ENCODE measurements around the gene PCAT6. TPM values are rescaled to one million over a fixed set of nuclear protein-coding genes. Genes with fewer than 3 reads are reported as not detected.

The PCAT6 gene
- total RNA-seq, 1 donor from 2014 or later, result 0.67 TPM

GRCh38 chr1:202858789-202859414 lies 48.1 kb downstream of the PCAT6 start:
- no peaks in the 10 kb centered on the region for H3K36me3 Mint-ChIP-seq (ENCODE audit: low read depth)
- H3K9me3 Mint-ChIP-seq, result no peaks in the 10 kb centered on the region
- H3K4me1 Mint-ChIP-seq, result peaks cover 13% of the 10 kb centered on the region
- peaks cover 14% of the 10 kb centered on the region for H3K27me3 Mint-ChIP-seq
- ATAC-seq (ENCODE audit: low read depth), result no peak
- no peak for TF ChIP-seq CTCF (IDR thresholded peaks at IDR 0.05)
- ChIA-PET CTCF (no interaction called here), POLR2A (no interaction called here)
- H3K4me3 Mint-ChIP-seq, result no peak overlapping the region
- DNase-seq, result no peak
- intact Hi-C loops (cut with micrococcal nuclease), result no loop called here
- no peak overlapping the region for H3K27ac Mint-ChIP-seq

GRCh38 chr1:202860744-202861419 lies 50.1 kb downstream of the PCAT6 start:
- peaks cover 14% of the 10 kb centered on the region for H3K27me3 Mint-ChIP-seq
- POLR2A ChIA-PET, result interaction anchor here (2.2 kb wide), 1 partner anchor 28 kb away, joined by 8 read pairs; the partner anchor contains the start of gene RABIF
- no peak overlapping the region for H3K27ac Mint-ChIP-seq
- peak; percentile 23 for DNase-seq
- peaks cover 13% of the 10 kb centered on the region for H3K4me1 Mint-ChIP-seq
- no peak for TF ChIP-seq CTCF (IDR thresholded peaks at IDR 0.05)
- peak; percentile 32 for ATAC-seq (ENCODE audit: low read depth)
- CTCF ChIA-PET, result no interaction called here
- H3K9me3 Mint-ChIP-seq, result no peaks in the 10 kb centered on the region
- H3K4me3 Mint-ChIP-seq, result peak overlapping the region; percentile 89
- no peaks in the 10 kb centered on the region for H3K36me3 Mint-ChIP-seq (ENCODE audit: low read depth)
- intact Hi-C loops (cut with micrococcal nuclease), result loop anchor here (2.0 kb wide), 1 partner anchor 50 kb away; the partner anchor contains the start of gene PCAT6

Other genes starting within 250 kb of the PCAT6 start
- gene SYT2, start 100.5 kb upstream of the PCAT6 start, total RNA-seq, result not detected in 2 replicates
- 34.7 and 43.5 TPM in 2 replicates for gene KDM5B, start 2.5 kb upstream of the PCAT6 start, total RNA-seq
- gene RABIF, start 78.2 kb downstream of the PCAT6 start, total RNA-seq, result 10.7 and 13.2 TPM in 2 replicates
- 30.4 and 30.8 TPM in 2 replicates for gene KLHL12, start 116.3 kb downstream of the PCAT6 start, total RNA-seq
- 44.4 and 45.0 TPM in 2 replicates for gene ADIPOR1, start 147.4 kb downstream of the PCAT6 start, total RNA-seq
- 30.8 and 32.4 TPM in 2 replicates for gene CYB5R1, start 156.3 kb downstream of the PCAT6 start, total RNA-seq
- 62.5 and 70.6 TPM in 2 replicates for gene TMEM183A, start 196.4 kb downstream of the PCAT6 start, total RNA-seq
- gene PPFIA4, start 215.5 kb downstream of the PCAT6 start, total RNA-seq, result 0.12 and 0.29 TPM in 2 replicates

Measured in activated B cell treated with CpG ODN at 0.5 μM for 24 hours (primary cell).